Peyer's patch (tissue), 4 donors: ENCODE data around the gene CELF4.

Source experiments
- POLR2A ChIP-seq, 2 donors: fragments of 450-650 bp; IDR thresholded peaks; one replicate each; pipeline ENCODE4 v1.5.1; 2017; ENCODE audit warnings: antibody characterized with exemption in 2 of 2, mild to moderate bottlenecking in 2 of 2, moderate library complexity in 2 of 2
- TF ChIP-seq, protein P1 (sequence below), 6 experiments: fragments of 450-650 bp in 4 of 6; fragments of 200-600 bp in 2 of 6; sonication (generic) in 1 of 6; IDR thresholded peaks; one replicate each; pipeline ENCODE4 v1.5.1; 2017 to 2019; ENCODE audit warnings: antibody characterized with exemption in 6 of 6, mild to moderate bottlenecking in 3 of 6, moderate library complexity in 1 of 6

DNA sequence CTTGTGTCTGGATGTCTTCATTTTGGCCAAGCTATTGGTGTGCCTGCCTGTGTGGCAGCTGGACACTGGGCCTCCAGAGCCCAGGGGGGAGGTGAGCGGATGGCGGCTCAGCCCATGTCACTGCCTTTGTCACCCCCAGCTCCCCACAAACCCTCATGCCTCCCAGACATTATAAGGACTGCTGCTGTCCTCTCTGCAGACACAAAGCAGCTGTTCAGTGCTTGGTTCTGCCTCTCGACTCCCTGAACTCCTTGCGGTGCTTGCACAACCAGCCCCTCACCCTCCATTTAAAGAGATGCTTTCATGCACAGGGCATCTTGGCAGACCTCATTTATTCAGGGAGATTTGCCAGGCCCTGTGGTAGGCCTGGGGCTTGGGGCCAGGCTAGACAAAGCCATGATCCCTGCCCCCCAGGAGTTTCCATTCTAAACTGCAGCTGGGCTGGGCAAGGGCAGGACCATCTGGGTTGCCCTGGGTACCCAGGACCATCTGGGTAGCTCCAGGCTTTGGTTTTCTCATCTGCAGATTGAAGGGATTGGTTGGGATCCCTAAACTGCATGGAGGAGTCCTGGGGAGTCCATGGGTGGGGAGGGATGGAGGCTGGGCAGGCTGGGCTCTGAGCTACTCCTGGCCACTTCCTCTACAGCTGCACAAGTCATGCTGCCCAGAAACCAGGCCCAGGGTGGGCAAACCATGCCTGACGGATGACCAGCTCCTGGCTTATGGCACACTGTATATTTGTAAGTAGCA is 168.5 kb downstream of the CELF4 start:
- TF ChIP-seq, protein P1, sequence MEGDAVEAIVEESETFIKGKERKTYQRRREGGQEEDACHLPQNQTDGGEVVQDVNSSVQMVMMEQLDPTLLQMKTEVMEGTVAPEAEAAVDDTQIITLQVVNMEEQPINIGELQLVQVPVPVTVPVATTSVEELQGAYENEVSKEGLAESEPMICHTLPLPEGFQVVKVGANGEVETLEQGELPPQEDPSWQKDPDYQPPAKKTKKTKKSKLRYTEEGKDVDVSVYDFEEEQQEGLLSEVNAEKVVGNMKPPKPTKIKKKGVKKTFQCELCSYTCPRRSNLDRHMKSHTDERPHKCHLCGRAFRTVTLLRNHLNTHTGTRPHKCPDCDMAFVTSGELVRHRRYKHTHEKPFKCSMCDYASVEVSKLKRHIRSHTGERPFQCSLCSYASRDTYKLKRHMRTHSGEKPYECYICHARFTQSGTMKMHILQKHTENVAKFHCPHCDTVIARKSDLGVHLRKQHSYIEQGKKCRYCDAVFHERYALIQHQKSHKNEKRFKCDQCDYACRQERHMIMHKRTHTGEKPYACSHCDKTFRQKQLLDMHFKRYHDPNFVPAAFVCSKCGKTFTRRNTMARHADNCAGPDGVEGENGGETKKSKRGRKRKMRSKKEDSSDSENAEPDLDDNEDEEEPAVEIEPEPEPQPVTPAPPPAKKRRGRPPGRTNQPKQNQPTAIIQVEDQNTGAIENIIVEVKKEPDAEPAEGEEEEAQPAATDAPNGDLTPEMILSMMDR (IDR thresholded peaks at IDR 0.05): no peak
- TF ChIP-seq POLR2A (IDR thresholded peaks at IDR 0.05): no peak
